Thoracic aorta (tissue), 2 donors: ENCODE results near the gene PCBP3. TPM values are rescaled to one million over a fixed set of nuclear protein-coding genes. Genes with fewer than 3 reads are reported as not detected.

Source experiments
- ATAC-seq: fragments of 150-250 bp; one replicate; pipeline ENCODE4 v1.8.0; 2017; ENCODE audit warnings: low read depth; ENCODE audit not compliant: insufficient number of reproducible peaks, low FRiP score
- DNase-seq: peaks from one replicate; pipeline ENCODE4 v3.0.0-alpha.2; 2020; ENCODE audit warnings: low spot score
- H3K27ac ChIP-seq, 2 donors: fragments of 200-600 bp; sonication (generic); 1 replicate in 1 of 2; 2 replicates in 1 of 2; pipeline ENCODE4 v1.5.1; 2016; ENCODE audit warnings: mild to moderate bottlenecking in 2 of 2, moderate library complexity in 2 of 2
- H3K27me3 ChIP-seq: fragments of 200-600 bp; sonication (generic); replicated peaks from 2 replicates; pipeline ENCODE4 v1.6.0; 2016; ENCODE audit warnings: mild to moderate bottlenecking; ENCODE audit not compliant: insufficient read depth
- H3K36me3 ChIP-seq: fragments of 200-600 bp; sonication (generic); one replicate; pipeline ENCODE4 v1.5.1; 2016
- H3K4me1 ChIP-seq, 2 donors: fragments of 200-600 bp; sonication (generic); 1 replicate in 1 of 2; 2 replicates in 1 of 2; pipeline versions ENCODE4 v1.5.1 to v1.6.0; 2016; ENCODE audit warnings: low read depth in 2 of 2, mild to moderate bottlenecking in 1 of 2; ENCODE audit not compliant: control insufficient read depth in 1 of 2
- H3K4me3 ChIP-seq: fragments of 200-600 bp; sonication (generic); 2 replicates; pipeline ENCODE4 v1.5.1; 2016; ENCODE audit warnings: mild to moderate bottlenecking
- H3K9me3 ChIP-seq: fragments of 200-600 bp; sonication (generic); 2 replicates; pipeline ENCODE4 v1.5.1; 2016
- CTCF ChIP-seq: fragments of 200-600 bp; sonication (generic); IDR thresholded peaks from one replicate; pipeline ENCODE4 v1.5.1; 2019; ENCODE audit warnings: antibody characterized with exemption
- total RNA-seq, 2 donors: library from RNA; depleted of rRNA; stranded (reverse); fragments of >200 nt; gene quantifications; one replicate each; pipeline versions ENCODE4 v1.1.0 to v1.2.3, GENCODE V29; 2016

PCBP3 gene
- total RNA-seq, 2 donors from 2014 or later = 4.5 to 28.4 TPM

GRCh38 chr21:45839274-45839673 lies 195.7 kb downstream of the PCBP3 start:
- Histone ChIP-seq H3K9me3 (peaks cover 6% of the 10 kb centered on the region), H3K27ac (no peak overlapping the region), H3K4me1 (no peaks in the 10 kb centered on the region), H3K36me3 (no peaks in the 10 kb centered on the region), H3K27me3 (no peaks in the 10 kb centered on the region), H3K4me3 (no peak overlapping the region)
- no peak for ATAC-seq
- no peak for DNase-seq
- TF ChIP-seq CTCF = no peak

- no peak overlapping the region for H3K27ac ChIP-seq
- H3K36me3 ChIP-seq = no peaks in the 10 kb centered on the region
- no peak for TF ChIP-seq CTCF
- no peaks in the 10 kb centered on the region for H3K4me1 ChIP-seq
- H3K9me3 ChIP-seq = peaks cover 6% of the 10 kb centered on the region
- no peak overlapping the region for H3K4me3 ChIP-seq
- DNase-seq (no peak), ATAC-seq (no peak)
- no peaks in the 10 kb centered on the region for H3K27me3 ChIP-seq
Observed at GRCh38 chr21:45841033-45841432, 197.5 kb downstream of the PCBP3 start.

- Histone ChIP-seq H3K4me1 (peaks cover 0 to 21% of the 10 kb centered on the region in 2 donors), H3K27ac (no peak overlapping the region), H3K4me3 (no peak overlapping the region), H3K9me3 (peaks cover 6% of the 10 kb centered on the region), H3K27me3 (no peaks in the 10 kb centered on the region), H3K36me3 (no peaks in the 10 kb centered on the region)
- ATAC-seq = no peak
- TF ChIP-seq CTCF = no peak
- DNase-seq = no peak
Observed at GRCh38 chr21:45843426-45843825, 199.9 kb downstream of the PCBP3 start.

GRCh38 chr21:45844181-45844580 lies 200.7 kb downstream of the PCBP3 start:
- H3K9me3 ChIP-seq = peaks cover 6% of the 10 kb centered on the region
- H3K4me1 ChIP-seq = peaks cover 0 to 21% of the 10 kb centered on the region in 2 donors
- no peaks in the 10 kb centered on the region for H3K36me3 ChIP-seq
- no peak overlapping the region for H3K4me3 ChIP-seq
- ATAC-seq (no peak), DNase-seq (no peak)
- TF ChIP-seq CTCF = no peak
- no peaks in the 10 kb centered on the region for H3K27me3 ChIP-seq
- H3K27ac ChIP-seq = no peak overlapping the region

GRCh38 chr21:45845063-45845769 lies 201.7 kb downstream of the PCBP3 start:
- ATAC-seq (no peak), DNase-seq (no peak)
- TF ChIP-seq CTCF = no peak
- H3K27ac ChIP-seq = no peak overlapping the region
- no peak overlapping the region for H3K4me3 ChIP-seq
- no peaks in the 10 kb centered on the region for H3K36me3 ChIP-seq
- H3K4me1 ChIP-seq = peaks cover 0 to 21% of the 10 kb centered on the region in 2 donors
- H3K27me3 ChIP-seq = no peaks in the 10 kb centered on the region
- H3K9me3 ChIP-seq = peaks cover 6% of the 10 kb centered on the region
